NCI-H1092 (cell line): ENCODE results near the gene TIMM23.
"Not testable (repeated sequence)": the region's sequence is repeated elsewhere in the genome, so short reads cannot be mapped to it uniquely, and the experiment has no call there.

Source experiments
- DNase-seq: peaks from one replicate; lab custom pipeline; 2025; lab: John Stamatoyannopoulos, UW

The TIMM23 gene

DNA sequence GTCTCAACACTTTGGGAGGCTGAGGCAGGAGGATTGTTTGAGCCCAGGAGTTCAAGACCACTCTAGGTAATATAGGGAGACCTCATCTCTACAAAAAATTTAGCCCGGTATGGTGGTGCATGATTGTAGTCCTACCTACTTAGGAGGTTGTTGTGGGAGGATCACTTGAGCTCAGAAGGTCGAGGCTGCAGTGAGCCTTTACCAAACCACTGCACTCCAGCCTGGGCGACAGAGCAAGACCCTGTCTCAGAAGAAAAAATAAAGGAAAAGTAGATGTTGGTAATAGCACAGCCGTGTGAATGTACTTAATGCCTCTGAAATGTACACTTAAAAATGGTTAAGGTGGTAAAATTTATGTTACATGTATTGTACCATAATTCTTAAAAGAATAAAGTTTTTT lies 25.3 kb downstream of the TIMM23 start:
- DNase-seq: no peak

DNA sequence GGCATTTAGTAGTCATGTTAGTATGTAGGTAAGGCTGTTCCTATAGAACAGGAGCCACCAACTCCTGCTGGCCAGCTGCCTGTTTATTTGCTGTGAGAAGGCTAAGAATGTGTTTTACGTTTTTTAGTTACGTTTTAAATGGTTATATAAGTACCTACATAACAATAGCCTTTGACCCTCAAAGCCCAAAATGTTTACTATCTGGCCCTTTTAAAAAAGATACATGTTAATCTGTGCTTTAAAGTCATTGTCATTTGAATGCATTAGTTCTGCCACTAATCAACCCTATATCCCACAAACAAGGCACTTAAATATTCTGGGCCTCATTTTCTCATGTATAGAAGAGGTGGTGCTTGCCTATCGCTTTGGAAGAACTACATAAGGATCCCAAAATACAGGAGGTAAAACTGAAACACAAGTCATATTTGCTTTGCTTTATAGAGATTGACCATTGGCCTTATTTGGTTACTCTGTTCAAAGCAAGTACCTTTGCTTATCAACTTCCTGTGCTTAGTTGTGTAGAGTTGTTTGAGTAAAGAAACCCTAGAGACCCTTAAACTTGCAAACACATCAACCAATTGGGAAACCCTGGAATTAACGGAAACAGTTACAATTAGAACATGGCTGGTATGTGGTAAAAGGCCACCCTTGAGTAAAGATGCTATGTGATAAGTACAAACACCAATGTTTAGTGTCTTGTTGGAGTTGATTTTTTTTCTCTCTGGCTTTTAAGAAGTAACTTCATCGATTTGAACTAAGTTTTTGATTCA lies 25.9 kb downstream of the TIMM23 start:
- no peak for DNase-seq

DNA sequence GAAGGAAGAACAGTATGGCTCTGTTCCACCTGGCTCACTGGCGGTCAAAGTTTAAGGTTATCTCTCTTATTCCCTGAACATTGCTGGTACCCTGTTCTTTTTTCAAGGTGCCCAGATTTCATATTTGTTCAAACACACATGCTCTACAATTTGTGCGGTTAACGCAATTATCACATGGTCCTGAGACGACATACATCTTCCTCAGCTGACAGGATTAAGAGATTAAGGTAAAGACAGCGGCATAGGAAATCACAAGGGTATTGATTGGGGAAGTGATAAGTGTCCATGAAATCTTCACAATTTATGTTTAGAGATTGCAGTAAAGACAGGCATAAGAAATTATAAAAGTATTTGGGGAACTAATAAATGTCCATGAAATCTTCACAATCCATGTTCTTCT lies 27.7 kb downstream of the TIMM23 start:
- not testable (repeated sequence) for DNase-seq

DNA sequence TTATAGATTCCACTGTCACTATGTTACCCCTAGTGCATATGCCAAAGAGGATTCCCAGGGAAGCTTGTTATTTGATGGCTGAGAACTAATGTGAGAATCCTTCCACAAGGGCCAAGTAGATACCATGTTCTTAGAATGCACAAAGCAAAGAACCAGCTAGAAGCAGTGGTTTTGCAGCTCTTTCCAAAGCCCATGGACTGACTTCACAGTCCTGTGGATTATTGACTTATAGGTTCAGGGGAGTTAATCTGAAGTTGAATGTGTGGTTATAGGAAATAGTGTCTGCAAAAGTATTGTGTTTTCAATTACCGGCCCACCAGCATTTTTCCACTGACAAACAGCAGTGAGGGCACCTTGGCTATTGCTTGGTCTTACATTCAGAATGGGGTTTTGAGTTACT lies 28.2 kb downstream of the TIMM23 start:
- no peak for DNase-seq

DNA sequence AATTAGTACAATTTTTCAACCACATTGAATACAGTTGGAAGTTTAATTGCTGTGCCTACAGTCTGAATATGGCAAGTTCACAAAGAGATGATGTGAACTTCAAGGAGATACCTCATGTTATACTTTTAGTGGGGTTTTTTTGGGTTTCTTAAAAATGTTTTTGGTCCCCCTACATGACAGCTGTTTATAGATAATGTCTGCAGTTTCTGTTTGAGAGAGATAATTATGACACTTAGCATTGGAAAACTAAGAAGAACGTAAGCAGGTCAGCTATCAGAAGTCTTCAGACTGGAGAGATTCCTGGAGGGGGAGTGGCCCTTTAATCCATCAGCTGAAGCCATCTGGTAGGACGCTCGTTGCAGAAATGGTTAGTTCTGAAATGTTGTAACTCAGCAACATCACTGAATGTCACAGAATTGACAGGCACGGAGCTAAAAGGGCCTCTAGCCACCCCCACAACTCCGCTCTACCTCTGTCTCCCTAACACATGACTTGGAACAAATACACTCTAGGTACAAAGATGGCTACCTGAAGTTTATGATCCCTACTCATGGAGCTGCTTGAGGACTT lies 29.0 kb downstream of the TIMM23 start:
- DNase-seq: no peak

DNA sequence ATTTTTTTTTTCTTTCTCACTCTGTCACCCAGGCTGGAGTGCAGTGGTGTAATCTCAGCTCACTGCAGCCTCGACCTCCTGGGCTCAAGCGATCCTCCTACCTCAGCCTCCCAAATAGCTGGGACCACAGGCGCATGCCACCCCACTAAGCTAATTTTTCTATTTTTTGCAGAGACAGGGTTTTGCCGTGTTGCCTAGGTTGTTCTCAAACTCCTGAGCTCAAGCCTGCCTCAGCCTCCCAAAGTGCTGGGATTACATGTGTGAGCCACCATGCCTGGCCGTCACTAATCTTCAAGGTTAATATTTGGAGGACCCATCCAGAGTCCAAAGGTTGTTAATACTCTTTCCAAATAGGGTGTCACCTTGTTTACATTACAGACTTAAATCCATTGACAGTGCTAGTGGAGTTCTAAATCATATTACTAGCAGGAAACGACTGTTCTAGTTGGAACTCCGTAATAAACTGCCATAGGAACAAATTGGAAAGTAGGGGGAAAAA lies 29.9 kb downstream of the TIMM23 start:
- DNase-seq: not testable (repeated sequence)

DNA sequence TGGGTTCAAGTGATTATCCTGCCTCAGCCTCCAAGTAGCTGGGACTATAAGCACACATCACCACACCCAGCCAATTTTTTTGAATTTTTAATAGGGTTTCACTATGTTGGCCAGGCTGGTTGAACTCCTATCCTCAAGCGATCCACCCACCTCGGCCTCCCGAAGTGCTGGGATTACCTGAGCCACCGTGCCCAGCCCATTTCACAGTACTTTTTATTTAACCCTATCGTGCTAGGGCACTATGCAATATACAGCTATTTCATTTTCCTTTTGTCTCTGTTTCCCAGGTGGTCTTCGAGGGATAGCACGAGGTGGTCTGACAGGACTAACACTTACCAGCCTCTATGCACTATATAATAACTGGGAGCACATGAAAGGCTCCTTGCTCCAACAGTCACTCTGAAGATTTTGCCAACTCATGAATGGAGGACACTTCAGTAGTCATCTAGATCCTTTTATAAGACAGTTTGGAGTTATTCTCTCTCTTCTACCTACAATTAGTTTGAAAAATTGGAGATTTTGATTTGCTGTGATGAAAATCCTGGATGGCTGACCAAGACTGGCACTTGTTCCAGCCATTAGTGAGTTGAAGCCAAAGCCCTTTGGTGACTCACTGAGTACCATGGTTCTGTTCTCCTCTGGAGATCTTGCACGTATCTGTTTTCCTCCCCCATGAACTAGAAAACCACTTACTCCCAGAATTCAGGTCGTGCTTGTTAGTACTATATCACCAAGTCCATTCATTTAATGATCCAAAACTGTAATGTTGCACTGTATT lies 30.8 kb downstream of the TIMM23 start:
- no peak for DNase-seq

DNA sequence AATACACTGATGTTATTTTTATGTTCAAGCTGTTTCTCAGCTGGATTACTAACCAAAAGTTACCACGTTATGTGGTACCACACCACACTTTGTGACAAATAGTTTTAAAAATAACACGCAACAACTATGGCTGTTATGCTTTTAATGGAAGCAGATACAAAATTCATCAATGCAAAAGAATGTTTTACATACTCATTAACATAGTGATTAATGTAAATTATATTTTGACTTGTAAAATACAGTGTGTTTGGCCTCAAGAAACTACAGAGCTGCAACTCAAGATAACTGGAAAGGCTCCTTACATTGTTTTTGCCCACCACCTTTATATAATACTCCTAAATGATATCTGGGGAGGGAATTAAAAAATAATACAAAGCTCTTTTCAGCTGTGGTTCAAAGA lies 32.7 kb downstream of the TIMM23 start:
- no peak for DNase-seq

DNA sequence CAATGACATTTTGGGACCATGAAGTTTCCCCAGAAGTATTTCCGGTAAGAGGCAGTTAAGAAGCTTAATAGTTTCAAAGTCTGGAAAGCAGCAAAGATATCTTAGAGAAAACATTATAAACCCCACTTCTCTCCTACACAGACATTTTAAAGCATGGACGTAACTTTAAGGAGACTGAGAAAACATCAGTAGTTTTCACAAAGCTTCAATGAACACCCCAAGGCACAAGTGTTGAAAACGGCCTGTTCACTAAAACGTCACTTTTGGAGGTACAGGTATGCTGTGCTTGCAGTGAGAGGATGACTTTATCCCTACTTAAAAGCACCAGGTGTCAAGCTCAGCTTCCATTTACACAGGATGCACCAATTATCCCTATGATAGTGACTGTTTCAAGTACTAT lies 33.1 kb downstream of the TIMM23 start:
- DNase-seq: no peak

DNA sequence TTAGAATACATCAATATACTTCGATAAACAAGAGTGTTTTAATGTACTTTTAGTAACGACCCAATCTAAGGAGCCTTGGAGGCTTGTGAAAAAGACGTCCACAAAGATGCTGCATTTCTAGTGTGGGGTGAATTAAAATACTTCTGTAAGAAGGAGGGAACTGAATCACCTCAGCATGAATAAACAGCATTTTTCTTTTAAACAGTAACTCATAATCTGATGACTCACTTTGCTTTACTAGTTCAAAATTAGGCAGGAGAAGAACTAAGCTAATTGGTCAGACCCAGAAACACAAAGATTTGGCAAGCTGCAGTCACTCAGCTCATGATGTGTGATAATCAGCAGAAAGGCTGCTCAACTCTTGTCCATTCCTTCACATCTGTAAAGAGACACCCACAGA lies 33.9 kb downstream of the TIMM23 start:
- DNase-seq: no peak

DNA sequence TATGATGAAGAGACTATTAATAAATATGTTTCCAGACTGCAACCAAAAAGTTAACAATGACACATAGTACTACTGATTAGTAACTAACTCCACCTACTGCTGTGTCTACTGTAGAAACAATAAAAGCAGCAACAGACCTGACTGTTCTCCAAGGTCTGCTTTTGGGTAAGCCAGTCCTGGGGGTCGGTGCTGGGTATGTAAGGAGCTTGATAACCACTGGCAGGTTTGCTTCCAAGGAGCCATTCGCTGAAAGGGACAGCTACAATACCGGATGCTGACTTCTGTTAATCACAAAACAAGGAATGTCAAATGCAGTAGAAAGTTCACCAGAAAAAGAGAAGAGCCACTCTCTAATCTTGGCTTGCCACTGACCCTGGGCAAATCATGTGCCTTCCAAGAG lies 40.5 kb downstream of the TIMM23 start:
- DNase-seq: no peak

DNA sequence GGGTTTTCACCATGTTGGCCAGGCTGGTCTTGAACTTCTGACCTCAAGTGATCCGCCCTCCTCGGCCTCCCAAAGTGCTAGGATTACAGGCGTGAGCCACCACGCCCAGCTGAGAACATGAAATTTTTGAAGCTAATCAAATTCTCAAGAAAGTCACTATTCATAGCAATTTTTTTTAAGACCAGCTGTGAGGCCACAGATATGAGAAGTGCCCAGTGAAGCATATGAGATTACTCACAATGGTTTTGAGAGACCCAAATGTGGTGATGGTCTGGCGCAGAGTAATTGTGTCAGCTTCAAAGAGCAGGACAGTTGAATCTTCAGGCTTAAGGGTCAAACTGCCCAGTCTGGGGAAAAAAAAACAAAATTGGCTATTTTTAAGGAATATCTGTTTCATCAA lies 41.9 kb downstream of the TIMM23 start:
- DNase-seq: no peak

DNA sequence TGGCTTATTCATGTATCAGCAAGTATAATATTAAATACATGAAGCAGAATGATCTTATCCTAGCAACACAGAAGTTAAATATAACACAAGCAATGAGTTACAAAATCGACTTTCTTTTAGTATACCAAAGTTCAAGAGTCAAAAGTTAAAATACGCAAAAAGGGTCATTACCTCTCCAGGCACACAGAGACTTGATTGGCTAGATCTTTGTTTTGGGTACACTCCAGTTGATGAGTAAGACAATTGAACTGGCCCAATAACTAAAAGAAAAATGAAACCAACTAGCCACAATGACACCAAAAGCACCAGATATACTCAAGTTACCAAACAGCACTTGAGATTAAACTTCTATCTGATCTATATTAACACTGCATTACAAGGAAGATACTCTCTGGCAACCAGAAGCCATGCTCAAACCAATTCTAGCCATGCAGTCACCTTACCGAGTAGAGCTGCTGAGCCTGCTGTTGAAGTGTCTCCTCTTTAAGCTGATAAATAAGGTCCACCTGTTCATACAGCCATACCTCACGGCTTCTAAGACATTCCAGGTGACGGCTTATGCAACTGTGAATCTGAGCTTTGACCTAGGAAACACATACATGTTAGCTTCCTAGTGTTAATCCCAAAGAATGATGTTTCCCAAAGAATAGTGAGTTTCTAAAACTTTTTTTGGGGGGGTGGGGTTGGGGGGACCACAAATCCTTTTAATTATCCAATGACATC lies 42.6 kb downstream of the TIMM23 start:
- no peak for DNase-seq

DNA sequence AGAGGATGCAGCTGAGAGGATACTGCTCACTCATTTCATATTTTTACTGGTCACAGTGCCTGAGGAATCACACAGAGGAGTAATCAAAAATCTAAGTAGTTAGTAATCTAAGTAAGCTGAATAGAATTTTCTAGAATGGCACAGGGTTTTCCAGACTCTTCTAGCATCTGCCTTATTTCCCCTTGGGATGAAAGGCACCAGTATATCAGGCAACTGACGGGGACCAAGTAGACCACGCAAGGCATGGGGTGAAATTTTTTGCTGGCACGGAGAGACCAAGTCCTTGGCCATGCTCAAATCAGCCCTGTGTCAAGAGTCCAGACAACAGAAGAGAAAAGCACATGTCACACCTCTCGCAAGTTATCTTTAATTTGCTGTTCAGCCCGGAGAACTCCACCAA lies 43.9 kb downstream of the TIMM23 start:
- DNase-seq: no peak

DNA sequence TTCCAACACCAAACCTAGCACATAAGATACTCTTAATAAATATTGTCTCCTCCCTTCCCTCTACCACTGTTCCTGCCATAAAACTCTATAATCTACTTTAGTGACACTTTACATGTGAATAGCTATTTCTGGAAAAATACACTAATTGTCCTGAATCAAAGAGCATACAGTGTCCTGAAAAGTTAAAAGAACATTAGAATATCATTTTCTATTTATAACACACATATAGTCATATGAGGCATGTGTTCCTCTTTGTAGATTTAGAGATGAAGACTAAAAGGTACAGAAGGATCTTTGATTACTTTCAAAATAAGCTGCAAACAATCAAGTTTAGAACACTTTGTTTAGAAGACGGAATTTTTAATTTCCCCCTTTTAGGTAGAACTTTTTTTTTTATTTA lies 44.5 kb downstream of the TIMM23 start:
- DNase-seq: no peak

DNA sequence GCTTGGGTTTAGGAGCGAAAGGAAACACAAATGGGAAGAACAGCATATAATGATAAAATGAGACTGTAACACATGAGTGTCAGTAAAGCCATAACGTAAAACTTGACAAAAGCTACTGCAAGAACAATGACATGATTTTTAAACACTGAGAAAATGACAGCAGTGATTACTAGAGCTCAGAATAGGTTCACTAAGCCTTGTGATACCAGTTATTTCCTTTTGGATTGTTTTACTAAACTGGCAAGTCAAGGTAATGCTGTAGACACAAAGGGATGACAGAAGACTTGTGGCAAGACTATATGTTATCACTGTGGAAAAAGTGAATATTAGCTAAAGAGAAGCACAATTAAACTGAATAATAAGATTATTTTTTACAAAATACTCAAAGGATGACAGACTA lies 45.4 kb downstream of the TIMM23 start:
- DNase-seq: no peak

DNA sequence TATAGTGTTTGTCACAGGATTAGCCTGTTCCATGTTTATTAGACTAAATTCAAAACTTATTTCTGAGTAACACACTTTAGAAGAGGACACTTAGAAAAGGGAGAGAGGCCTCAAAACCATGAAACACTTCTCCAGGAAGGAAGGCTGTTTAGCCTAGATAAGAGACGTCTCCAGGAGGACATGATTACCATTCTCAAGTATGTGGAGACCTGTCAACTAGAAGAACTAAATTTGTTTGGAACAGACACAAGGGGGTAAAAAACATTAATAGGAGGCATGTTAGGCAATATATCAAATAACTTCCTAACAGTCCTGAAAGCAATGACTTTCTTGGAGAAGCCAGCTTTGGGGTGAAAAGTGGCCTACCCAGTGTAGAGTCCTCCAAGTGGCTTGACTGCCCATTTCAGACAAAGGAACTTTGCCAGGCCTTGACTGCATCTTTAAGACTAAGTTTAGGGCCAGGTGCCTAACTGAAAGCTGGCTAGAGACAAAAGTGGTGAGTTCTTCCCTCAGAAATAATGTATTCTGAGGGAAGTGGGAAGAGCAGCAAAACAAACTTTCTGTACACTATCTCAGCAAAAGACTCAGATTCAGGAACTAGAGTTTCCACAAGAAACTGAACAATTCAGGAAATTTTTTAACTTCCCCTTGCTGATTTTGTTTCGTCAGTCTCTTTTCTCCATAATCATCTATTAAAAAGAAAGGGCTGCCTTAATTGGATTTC lies 46.3 kb downstream of the TIMM23 start:
- no peak for DNase-seq

DNA sequence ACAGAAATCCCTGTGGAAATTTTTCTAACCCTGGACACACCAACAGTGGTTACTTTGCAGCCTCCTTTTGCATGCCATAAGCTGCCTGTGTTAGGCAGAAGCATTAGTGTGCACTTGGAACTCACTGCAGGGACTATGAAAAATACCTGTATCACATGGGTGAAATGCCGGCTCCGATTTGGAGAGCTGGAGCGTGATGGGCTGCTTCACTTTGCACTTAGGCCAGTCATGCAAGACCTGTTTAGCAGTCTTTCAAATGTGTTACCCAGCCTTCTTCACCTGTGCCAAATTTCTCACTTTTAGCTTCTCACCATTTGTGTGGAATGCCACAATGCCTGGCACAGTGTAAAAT lies 46.9 kb downstream of the TIMM23 start:
- DNase-seq: no peak

DNA sequence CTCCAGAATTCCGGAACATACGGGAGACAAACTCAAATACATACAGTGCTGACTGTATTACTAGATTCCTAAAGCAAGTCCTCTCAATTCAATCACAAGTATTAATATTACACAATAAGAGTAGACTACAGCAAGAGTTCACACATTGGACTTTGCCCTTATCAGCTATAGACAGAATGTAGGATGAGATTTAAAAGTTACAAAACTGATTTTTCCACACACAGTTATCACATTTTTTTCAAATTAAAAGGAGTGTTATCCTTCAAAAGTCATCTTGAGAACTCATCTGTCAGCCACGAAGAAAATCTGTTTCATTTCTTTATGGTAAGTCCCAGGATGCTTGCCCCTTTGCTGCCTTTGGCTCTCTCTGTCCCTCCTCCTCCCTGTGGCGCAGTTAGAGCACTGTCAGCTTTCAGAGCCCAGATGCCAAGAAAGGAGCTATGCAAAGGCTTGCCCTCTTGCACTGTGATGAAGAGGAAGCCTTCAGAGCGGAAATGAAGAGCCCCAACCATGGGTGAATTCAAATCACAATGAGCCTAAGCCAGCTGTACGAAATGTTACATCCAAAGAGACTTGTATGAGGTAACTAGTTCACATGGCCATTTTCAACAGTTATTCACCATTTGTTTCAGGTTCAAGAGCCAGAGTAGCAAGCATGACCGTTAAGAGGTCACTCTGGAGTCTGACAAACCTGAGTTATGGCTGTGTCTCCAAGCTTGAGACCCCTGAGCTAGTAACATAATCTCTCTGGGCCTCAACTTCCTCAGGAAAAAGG lies 47.5 kb downstream of the TIMM23 start:
- DNase-seq: no peak

DNA sequence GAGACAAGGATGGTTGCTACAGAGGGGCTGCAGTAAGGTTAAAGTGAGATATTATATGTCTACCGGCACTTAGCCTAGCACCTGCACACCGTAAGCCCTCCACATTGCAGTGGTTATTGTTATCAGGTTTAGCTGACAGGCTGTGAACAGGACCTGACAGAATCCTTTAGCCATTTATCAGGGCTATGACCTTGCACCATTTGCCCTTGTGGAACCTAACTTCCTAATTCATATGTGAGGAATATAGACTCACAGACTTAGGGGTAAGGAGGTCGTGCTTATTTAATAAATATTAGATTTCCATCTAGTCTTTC lies 48.0 kb downstream of the TIMM23 start:
- DNase-seq: no peak

DNA sequence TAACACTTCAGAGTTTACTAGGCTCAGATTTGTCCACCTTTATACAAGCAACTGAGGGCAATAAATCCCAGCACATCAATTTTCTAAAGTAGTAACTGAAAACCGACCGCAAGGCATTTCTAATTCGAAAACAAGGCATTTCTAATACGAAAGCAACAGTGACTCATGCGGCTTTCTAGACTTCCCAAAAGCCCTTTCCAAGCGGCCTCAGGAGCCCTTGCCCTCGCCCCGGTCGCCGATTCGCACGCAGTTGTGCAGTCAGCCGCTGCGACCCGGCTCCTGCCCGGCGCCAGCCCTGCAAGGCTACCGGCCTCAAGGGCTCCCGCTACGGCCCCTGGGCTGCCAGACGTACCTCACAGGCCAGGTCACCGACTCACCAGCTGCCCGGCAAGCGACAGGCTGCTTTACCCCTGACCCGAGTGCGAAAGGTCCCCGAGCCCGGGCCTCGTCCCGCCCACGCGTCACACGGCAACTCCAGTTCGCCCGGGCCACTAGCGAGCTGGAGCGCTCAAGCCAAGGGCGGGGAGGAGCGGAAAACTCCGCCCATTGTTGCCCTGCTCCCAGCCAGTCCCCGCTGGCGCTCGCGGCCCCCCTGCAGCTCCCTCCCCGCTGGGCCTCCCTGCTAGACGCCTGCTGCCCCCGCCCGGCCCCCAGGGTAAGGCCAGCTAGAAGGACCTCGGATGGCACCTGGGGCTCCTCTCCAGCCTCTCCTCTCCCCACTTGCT lies 50.9 kb downstream of the TIMM23 start:
- peak; percentile 16 for DNase-seq
